ENCODE measurements around the gene TAF10. TPM values are rescaled to one million over a fixed set of nuclear protein-coding genes. Genes with fewer than 3 reads are reported as not detected.

Gene TAF10
- total and polyA plus RNA-seq, 2 of the 13 experiments (the other 11 are each of a cell fraction or from before 2014, with no cell fraction given) = 71.3 to 134 TPM

- TF ChIP-seq ZNF33A (CRISPR knock-in tag; IDR thresholded peaks at IDR 0.05; ENCODE audit: borderline replicate concordance) (no peak), ZNF773 (CRISPR knock-in tag; IDR thresholded peaks at IDR 0.05; ENCODE audit: borderline replicate concordance) (no peak), ZNF138 (CRISPR knock-in tag; IDR thresholded peaks at IDR 0.05; ENCODE audit: low read depth) (no peak), NAIF1 (CRISPR knock-in tag; IDR thresholded peaks at IDR 0.05; ENCODE audit: borderline replicate concordance) (no peak), HOXD1 (CRISPR knock-in tag; IDR thresholded peaks at IDR 0.05) (no peak), ZNF747 (CRISPR knock-in tag; IDR thresholded peaks at IDR 0.05; ENCODE audit: borderline replicate concordance) (no peak), ZNF607 (CRISPR knock-in tag; IDR thresholded peaks at IDR 0.05; ENCODE audit: borderline replicate concordance) (no peak), SMYD3 (CRISPR knock-in tag; IDR thresholded peaks at IDR 0.05) (no peak), MBD4 (IDR thresholded peaks at IDR 0.05; ENCODE audit: borderline replicate concordance, low read length) (no peak), KDM1A (CRISPR knock-in tag; IDR thresholded peaks at IDR 0.05) (no peak), ZNF432 (CRISPR knock-in tag; IDR thresholded peaks at IDR 0.05; ENCODE audit: borderline replicate concordance) (no peak)
- TF ChIP-seq, protein P1, sequence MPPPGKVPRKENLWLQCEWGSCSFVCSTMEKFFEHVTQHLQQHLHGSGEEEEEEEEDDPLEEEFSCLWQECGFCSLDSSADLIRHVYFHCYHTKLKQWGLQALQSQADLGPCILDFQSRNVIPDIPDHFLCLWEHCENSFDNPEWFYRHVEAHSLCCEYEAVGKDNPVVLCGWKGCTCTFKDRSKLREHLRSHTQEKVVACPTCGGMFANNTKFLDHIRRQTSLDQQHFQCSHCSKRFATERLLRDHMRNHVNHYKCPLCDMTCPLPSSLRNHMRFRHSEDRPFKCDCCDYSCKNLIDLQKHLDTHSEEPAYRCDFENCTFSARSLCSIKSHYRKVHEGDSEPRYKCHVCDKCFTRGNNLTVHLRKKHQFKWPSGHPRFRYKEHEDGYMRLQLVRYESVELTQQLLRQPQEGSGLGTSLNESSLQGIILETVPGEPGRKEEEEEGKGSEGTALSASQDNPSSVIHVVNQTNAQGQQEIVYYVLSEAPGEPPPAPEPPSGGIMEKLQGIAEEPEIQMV (CRISPR knock-in tag; IDR thresholded peaks at IDR 0.05; ENCODE audit: low read depth) = no peak
- TF ChIP-seq, protein P2, sequence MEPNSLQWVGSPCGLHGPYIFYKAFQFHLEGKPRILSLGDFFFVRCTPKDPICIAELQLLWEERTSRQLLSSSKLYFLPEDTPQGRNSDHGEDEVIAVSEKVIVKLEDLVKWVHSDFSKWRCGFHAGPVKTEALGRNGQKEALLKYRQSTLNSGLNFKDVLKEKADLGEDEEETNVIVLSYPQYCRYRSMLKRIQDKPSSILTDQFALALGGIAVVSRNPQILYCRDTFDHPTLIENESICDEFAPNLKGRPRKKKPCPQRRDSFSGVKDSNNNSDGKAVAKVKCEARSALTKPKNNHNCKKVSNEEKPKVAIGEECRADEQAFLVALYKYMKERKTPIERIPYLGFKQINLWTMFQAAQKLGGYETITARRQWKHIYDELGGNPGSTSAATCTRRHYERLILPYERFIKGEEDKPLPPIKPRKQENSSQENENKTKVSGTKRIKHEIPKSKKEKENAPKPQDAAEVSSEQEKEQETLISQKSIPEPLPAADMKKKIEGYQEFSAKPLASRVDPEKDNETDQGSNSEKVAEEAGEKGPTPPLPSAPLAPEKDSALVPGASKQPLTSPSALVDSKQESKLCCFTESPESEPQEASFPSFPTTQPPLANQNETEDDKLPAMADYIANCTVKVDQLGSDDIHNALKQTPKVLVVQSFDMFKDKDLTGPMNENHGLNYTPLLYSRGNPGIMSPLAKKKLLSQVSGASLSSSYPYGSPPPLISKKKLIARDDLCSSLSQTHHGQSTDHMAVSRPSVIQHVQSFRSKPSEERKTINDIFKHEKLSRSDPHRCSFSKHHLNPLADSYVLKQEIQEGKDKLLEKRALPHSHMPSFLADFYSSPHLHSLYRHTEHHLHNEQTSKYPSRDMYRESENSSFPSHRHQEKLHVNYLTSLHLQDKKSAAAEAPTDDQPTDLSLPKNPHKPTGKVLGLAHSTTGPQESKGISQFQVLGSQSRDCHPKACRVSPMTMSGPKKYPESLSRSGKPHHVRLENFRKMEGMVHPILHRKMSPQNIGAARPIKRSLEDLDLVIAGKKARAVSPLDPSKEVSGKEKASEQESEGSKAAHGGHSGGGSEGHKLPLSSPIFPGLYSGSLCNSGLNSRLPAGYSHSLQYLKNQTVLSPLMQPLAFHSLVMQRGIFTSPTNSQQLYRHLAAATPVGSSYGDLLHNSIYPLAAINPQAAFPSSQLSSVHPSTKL (CRISPR knock-in tag; IDR thresholded peaks at IDR 0.05) = no peak; the same call in 1 of the 2 replicates
- TF ChIP-seq, protein P3, sequence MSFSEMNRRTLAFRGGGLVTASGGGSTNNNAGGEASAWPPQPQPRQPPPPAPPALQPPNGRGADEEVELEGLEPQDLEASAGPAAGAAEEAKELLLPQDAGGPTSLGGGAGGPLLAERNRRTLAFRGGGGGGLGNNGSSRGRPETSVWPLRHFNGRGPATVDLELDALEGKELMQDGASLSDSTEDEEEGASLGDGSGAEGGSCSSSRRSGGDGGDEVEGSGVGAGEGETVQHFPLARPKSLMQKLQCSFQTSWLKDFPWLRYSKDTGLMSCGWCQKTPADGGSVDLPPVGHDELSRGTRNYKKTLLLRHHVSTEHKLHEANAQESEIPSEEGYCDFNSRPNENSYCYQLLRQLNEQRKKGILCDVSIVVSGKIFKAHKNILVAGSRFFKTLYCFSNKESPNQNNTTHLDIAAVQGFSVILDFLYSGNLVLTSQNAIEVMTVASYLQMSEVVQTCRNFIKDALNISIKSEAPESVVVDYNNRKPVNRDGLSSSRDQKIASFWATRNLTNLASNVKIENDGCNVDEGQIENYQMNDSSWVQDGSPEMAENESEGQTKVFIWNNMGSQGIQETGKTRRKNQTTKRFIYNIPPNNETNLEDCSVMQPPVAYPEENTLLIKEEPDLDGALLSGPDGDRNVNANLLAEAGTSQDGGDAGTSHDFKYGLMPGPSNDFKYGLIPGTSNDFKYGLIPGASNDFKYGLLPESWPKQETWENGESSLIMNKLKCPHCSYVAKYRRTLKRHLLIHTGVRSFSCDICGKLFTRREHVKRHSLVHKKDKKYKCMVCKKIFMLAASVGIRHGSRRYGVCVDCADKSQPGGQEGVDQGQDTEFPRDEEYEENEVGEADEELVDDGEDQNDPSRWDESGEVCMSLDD (CRISPR knock-in tag; IDR thresholded peaks at IDR 0.05; ENCODE audit: borderline replicate concordance) = no peak
- TF ChIP-seq, protein P4, sequence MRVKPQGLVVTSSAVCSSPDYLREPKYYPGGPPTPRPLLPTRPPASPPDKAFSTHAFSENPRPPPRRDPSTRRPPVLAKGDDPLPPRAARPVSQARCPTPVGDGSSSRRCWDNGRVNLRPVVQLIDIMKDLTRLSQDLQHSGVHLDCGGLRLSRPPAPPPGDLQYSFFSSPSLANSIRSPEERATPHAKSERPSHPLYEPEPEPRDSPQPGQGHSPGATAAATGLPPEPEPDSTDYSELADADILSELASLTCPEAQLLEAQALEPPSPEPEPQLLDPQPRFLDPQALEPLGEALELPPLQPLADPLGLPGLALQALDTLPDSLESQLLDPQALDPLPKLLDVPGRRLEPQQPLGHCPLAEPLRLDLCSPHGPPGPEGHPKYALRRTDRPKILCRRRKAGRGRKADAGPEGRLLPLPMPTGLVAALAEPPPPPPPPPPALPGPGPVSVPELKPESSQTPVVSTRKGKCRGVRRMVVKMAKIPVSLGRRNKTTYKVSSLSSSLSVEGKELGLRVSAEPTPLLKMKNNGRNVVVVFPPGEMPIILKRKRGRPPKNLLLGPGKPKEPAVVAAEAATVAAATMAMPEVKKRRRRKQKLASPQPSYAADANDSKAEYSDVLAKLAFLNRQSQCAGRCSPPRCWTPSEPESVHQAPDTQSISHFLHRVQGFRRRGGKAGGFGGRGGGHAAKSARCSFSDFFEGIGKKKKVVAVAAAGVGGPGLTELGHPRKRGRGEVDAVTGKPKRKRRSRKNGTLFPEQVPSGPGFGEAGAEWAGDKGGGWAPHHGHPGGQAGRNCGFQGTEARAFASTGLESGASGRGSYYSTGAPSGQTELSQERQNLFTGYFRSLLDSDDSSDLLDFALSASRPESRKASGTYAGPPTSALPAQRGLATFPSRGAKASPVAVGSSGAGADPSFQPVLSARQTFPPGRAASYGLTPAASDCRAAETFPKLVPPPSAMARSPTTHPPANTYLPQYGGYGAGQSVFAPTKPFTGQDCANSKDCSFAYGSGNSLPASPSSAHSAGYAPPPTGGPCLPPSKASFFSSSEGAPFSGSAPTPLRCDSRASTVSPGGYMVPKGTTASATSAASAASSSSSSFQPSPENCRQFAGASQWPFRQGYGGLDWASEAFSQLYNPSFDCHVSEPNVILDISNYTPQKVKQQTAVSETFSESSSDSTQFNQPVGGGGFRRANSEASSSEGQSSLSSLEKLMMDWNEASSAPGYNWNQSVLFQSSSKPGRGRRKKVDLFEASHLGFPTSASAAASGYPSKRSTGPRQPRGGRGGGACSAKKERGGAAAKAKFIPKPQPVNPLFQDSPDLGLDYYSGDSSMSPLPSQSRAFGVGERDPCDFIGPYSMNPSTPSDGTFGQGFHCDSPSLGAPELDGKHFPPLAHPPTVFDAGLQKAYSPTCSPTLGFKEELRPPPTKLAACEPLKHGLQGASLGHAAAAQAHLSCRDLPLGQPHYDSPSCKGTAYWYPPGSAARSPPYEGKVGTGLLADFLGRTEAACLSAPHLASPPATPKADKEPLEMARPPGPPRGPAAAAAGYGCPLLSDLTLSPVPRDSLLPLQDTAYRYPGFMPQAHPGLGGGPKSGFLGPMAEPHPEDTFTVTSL (CRISPR knock-in tag; IDR thresholded peaks at IDR 0.05; ENCODE audit: borderline replicate concordance) = no peak
Observed at GRCh38 chr11:6619004-6619745, 7.2 kb upstream of the TAF10 start, which contains the start of gene TPP1 (continued).

Measured in HepG2 (cell line).